SK-N-MC (cell line): ENCODE measurements around the gene PDZRN3.

Experiments
- EZH2 ChIP-seq: fragments of 200-600 bp; sonication (generic); IDR thresholded peaks from one replicate; pipeline ENCODE4 v1.6.1; 2017; ENCODE audit warnings: antibody characterized with exemption
- POLR2AphosphoS5 ChIP-seq: IDR thresholded peaks from 2 replicates; pipeline ENCODE4 v1.6.1; 2012; ENCODE audit warnings: mild to moderate bottlenecking, low read depth, low read length, borderline replicate concordance

- TF ChIP-seq EZH2: no peak
- TF ChIP-seq POLR2AphosphoS5: no peak
Measured at GRCh38 chr3:73664389-73664788, 39.6 kb upstream of the PDZRN3 start.
